Osteocyte (in vitro differentiated cells): ENCODE measurements around the gene CFAP53. TPM values are rescaled to one million over a fixed set of nuclear protein-coding genes. Genes with fewer than 3 reads are reported as not detected.

ENCODE experiments used
- DNase-seq: peaks from one replicate; pipeline ENCODE4 v3.0.0; 2021; ENCODE audit warnings: mixed read lengths; ENCODE audit not compliant: unreplicated experiment; ENCODE audit errors: extremely low spot score
- H3K27ac Mint-ChIP-seq: one replicate; pipeline ENCODE4 v1.8.0; 2021; ENCODE audit warnings: mild to moderate bottlenecking, mixed read lengths; ENCODE audit not compliant: unreplicated experiment
- H3K27me3 Mint-ChIP-seq: one replicate; pipeline ENCODE4 v1.8.0; 2021; ENCODE audit warnings: mixed read lengths; ENCODE audit not compliant: unreplicated experiment
- H3K36me3 Mint-ChIP-seq: one replicate; pipeline ENCODE4 v1.8.0; 2021; ENCODE audit warnings: mixed read lengths; ENCODE audit not compliant: unreplicated experiment
- H3K4me1 Mint-ChIP-seq: one replicate; pipeline ENCODE4 v1.8.0; 2021; ENCODE audit warnings: mixed read lengths; ENCODE audit not compliant: unreplicated experiment
- H3K4me3 Mint-ChIP-seq: one replicate; pipeline ENCODE4 v1.8.0; 2021; ENCODE audit warnings: mild to moderate bottlenecking, moderate library complexity, mixed read lengths; ENCODE audit not compliant: unreplicated experiment
- H3K9me3 Mint-ChIP-seq: one replicate; pipeline ENCODE4 v1.8.0; 2021; ENCODE audit warnings: mixed read lengths; ENCODE audit not compliant: unreplicated experiment
- CTCF ChIP-seq: fragments of 200-600 bp; sonication (generic); IDR thresholded peaks from 2 replicates; pipeline ENCODE4 v1.5.0; 2021; ENCODE audit warnings: antibody characterized with exemption, mild to moderate bottlenecking, moderate library complexity
- total RNA-seq: library from RNA; stranded (reverse); gene quantifications from 2 replicates; pipeline ENCODE4 v1.2.1, GENCODE V29; 2021

CFAP53 gene
- total RNA-seq, 1 donor from 2014 or later: 0.78 TPM

GRCh38 chr18:50268022-50268747 is 1.9 kb upstream of the CFAP53 start:
- peak; percentile 30 for TF ChIP-seq CTCF
- H3K27ac Mint-ChIP-seq: no peak overlapping the region

GRCh38 chr18:50262977-50263376 is 3.3 kb downstream of the CFAP53 start:
- TF ChIP-seq CTCF: no peak
- Mint-ChIP-seq H3K27me3 (peaks cover 21% of the 10 kb centered on the region), H3K27ac (no peak overlapping the region), H3K4me1 (peaks cover 12% of the 10 kb centered on the region), H3K9me3 (peaks cover 6% of the 10 kb centered on the region), H3K36me3 (no peaks in the 10 kb centered on the region), H3K4me3 (no peak overlapping the region)
- DNase-seq: no peak

More at GRCh38 chr18:50268022-50268747, 1.9 kb upstream of the CFAP53 start:
- Mint-ChIP-seq H3K4me1 (peaks cover 12% of the 10 kb centered on the region), H3K36me3 (peaks cover 34% of the 10 kb centered on the region), H3K27me3 (no peaks in the 10 kb centered on the region), H3K9me3 (no peaks in the 10 kb centered on the region), H3K4me3 (no peak overlapping the region)
- DNase-seq: no peak

- H3K4me1 Mint-ChIP-seq: no peaks in the 10 kb centered on the region
- no peaks in the 10 kb centered on the region for H3K9me3 Mint-ChIP-seq
- no peak overlapping the region for H3K4me3 Mint-ChIP-seq
- H3K27me3 Mint-ChIP-seq: peaks cover 2% of the 10 kb centered on the region
- H3K36me3 Mint-ChIP-seq: no peaks in the 10 kb centered on the region
- no peak for DNase-seq
- no peak for TF ChIP-seq CTCF
- no peak overlapping the region for H3K27ac Mint-ChIP-seq
These were observed 15.4 kb downstream of the CFAP53 start for GRCh38 chr18:50250935-50251334.

GRCh38 chr18:50249576-50249975 is 16.7 kb downstream of the CFAP53 start:
- H3K27me3 Mint-ChIP-seq: peaks cover 2% of the 10 kb centered on the region
- no peaks in the 10 kb centered on the region for H3K4me1 Mint-ChIP-seq

More at GRCh38 chr18:50249576-50249975, 16.7 kb downstream of the CFAP53 start:
- Mint-ChIP-seq H3K9me3 (no peaks in the 10 kb centered on the region), H3K4me3 (no peak overlapping the region), H3K36me3 (no peaks in the 10 kb centered on the region), H3K27ac (no peak overlapping the region)
- TF ChIP-seq CTCF: no peak
- DNase-seq: no peak
